Camera-type eye (tissue), 1 donor: ENCODE data around the gene MFAP1. TPM values are rescaled to one million over a fixed set of nuclear protein-coding genes. Genes with fewer than 3 reads are reported as not detected.

Experiments used
- total RNA-seq: library from RNA; depleted of rRNA; stranded (reverse); fragments of >200 nt; gene quantifications from one replicate; pipeline ENCODE4 v1.2.3, GENCODE V29; 2014

Gene MFAP1
- 37.1 TPM for total RNA-seq

DNA sequence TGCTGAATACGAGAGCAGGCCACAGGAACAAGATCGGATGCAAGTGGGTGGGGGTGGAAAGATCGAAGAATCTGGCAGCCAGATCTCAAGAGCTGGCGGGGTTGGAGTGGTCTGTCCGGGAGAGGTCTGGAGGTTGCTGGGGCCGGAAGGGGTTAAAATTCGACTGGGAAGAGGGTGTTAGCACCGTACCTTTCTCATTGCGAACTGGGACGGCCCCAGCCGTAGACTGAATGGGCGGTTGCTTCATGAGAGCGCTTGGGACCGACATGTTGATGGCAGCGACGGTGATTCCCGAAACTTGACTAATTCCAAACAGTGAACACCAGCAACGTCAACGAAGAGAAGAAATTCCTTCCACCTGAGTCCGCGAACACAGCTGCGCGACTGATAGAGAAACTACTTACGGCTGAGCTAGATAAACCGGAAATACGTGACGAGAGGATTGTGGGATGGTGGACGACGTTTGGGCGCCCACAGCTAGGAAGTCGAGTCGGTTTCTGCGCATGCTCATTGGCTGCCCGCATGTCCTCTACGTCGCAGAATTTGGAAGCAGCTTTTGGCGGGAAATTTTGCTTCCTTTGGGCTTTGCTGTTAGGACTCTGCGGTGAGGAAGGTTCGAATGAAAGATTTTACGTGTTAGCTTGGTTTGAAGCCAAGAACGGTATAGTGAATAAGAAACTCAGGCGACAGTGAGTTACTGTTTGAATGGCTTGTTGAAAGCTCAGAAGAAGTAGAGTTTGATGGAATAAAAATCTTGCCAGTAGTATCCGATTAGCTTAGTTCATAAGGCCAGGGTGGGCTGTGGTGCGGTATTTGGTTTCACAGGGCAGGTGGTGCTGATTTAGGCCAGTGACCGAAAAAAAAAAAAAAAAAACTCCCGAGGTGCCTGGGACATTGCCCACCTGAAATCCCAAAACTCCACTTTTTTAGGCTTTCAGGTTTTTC is at the start of gene MFAP1:
MFAP1 (minus strand) TSS at position 389 of the 945 bp plus-strand sequence; CDS start at position 268, 121 bp downstream.

DNA sequence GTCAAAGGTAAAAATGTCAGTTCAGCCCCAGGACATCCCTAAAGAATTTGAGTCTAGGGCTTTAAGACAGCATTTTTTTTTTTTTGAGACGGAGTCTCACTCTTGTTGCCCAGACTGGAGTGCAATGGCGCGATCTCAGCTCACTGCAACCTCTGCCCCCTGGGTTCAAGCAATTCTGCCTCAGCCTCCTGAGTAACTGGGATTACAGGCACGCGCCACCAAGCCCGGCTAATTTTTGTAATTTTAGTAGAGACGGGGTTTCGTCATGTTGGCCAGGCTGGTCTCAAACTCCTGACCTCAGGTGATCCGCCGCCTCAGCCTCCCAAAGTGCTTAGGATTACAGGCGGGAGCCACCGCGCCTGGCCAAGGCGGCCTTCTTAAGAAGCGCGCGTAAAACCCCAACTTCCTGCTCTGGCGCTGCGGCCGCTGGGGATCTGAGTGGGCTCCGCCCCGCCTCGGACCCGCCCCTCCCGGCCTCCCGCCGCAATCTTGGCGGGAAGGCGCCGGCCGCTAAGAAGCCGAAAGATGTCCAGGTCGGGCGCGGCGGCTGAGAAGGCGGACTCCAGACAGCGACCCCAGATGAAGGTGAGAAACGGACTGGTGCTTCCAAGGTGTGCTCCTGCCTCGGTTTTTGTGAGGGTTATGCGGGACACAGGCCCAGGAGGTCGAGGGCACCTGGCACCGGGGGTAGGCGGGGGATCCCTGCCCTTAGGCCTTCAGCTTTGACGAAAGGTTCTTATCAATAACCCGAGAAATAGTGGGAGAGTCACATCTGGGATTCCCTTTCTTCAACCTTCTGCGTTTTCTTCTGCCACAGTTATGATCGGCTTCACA is 2.2 kb upstream of the MFAP1 start, which contains the start of gene WDR76:
WDR76 (plus strand) TSS at position 495 of the 834 bp plus-strand sequence; CDS start at position 526, 31 bp downstream.

GRCh38 chr15:43800286-43801141 is 24.0 kb downstream of the MFAP1 start, which contains the start of gene HYPK:
Gene HYPK (plus strand): TSS chr15:43800599. CDS start chr15:43800623, 24 bp downstream.

GRCh38 chr15:43799945-43800285 is 24.6 kb downstream of the MFAP1 start, which contains the start of gene SERINC4:
Gene SERINC4 (minus strand): TSS chr15:43800220. CDS start chr15:43799986, 234 bp downstream.

GRCh38 chr15:43791993-43792760 is 32.3 kb downstream of the MFAP1 start, which contains the start of gene SERF2:
Gene SERF2 (plus strand): TSS chr15:43792320. CDS start chr15:43792377, 57 bp downstream.

GRCh38 chr15:43776718-43777266 is 47.7 kb downstream of the MFAP1 start, which contains the start of gene ELL3:
Gene ELL3 (minus strand): TSS chr15:43776966. CDS start chr15:43776901, 65 bp downstream.

Other genes starting within 250 kb of the MFAP1 start
- gene PPIP5K1, start 234.5 kb downstream of the MFAP1 start, total RNA-seq: 46.3 TPM
- gene CKMT1B, start 230.7 kb downstream of the MFAP1 start, total RNA-seq: 6.7 TPM
- gene STRC, start 205.9 kb downstream of the MFAP1 start, total RNA-seq: 5.1 TPM
- gene CATSPER2, start 175.8 kb downstream of the MFAP1 start, total RNA-seq: 5.7 TPM
- gene CKMT1A, start 130.8 kb downstream of the MFAP1 start, total RNA-seq: 2.6 TPM
- gene PDIA3, start 78.3 kb downstream of the MFAP1 start, total RNA-seq: 131 TPM
- gene ELL3, start 47.7 kb downstream of the MFAP1 start, total RNA-seq: 5.0 TPM
- gene SERF2, start 32.4 kb downstream of the MFAP1 start, total RNA-seq: 341 TPM
- 3.8 TPM for gene SERINC4, start 24.5 kb downstream of the MFAP1 start, total RNA-seq
- gene HYPK, start 24.1 kb downstream of the MFAP1 start, total RNA-seq: 7.5 TPM
- gene WDR76, start 2.3 kb upstream of the MFAP1 start, total RNA-seq: 14.3 TPM